SK-N-MC (cell line): Measurements from ENCODE around the gene KCTD14.

Source experiments
- EZH2 ChIP-seq: fragments of 200-600 bp; sonication (generic); IDR thresholded peaks from one replicate; pipeline ENCODE4 v1.6.1; 2017; ENCODE audit warnings: antibody characterized with exemption
- FOXP2 ChIP-seq: optimal IDR thresholded peaks from 2 replicates; pipeline ENCODE3; 2011; ENCODE audit warnings: mild to moderate bottlenecking, moderate library complexity; ENCODE audit not compliant: insufficient read depth; ENCODE audit errors: extremely low read length, control extremely low read depth

- TF ChIP-seq EZH2 = no peak
- no peak for TF ChIP-seq FOXP2
These were observed 12.3 kb downstream of the KCTD14 start for GRCh38 chr11:78010755-78011154.
